IMR-90 (cell line): Measurements from ENCODE around the gene DCAF5. TPM values are rescaled to one million over a fixed set of nuclear protein-coding genes. Genes with fewer than 3 reads are reported as not detected.
"Not testable (repeated sequence)": the region's sequence is repeated elsewhere in the genome, so short reads cannot be mapped to it uniquely, and the experiment has no call there.

Experiments
- ATAC-seq: fragments of 200-7000 bp; cut with Tn5 transposase; 2 replicates; pipeline ENCODE4 v1.9.1; 2020; ENCODE audit warnings: low read depth, mild to moderate bottlenecking, moderate library complexity
- BruUV-seq: library from RNA; stranded (reverse); fragments of 400-500 nt; replicated peaks from 2 replicates; lab custom pipeline; 2021; lab: Mats Ljungman, UMichigan
- CTCF ChIA-PET: fragments of 300-600 bp; formaldehyde crosslinking; extraction: SDS; loops from one replicate; lab custom pipeline; 2021; ENCODE audit warnings: antibody characterized with exemption; lab: Yijun Ruan, JAX
- POLR2A ChIA-PET: fragments of 300-600 bp; sonication (Branson Sonifier 250); formaldehyde crosslinking; loops from one replicate; lab custom pipeline; 2022; ENCODE audit warnings: antibody characterized with exemption; ENCODE audit not compliant: unreplicated experiment; lab: Charles Lee
- DNase-seq: peaks from one replicate; pipeline ENCODE4 v3.0.0; 2013
- H2AFZ ChIP-seq: replicated peaks from 2 replicates; pipeline ENCODE3; 2013; ENCODE audit warnings: low read length, mild to moderate bottlenecking; ENCODE audit not compliant: poor library complexity
- H2AK5ac ChIP-seq: 2 replicates; pipeline ENCODE4 v1.6.1; 2013; ENCODE audit warnings: low read depth, low read length, inconsistent platforms
- H2AK9ac ChIP-seq: replicated peaks from 2 replicates; pipeline ENCODE3; 2013; ENCODE audit warnings: mild to moderate bottlenecking, low read depth, low read length, moderate library complexity; ENCODE audit not compliant: poor library complexity
- H2BK120ac ChIP-seq: 2 replicates; pipeline ENCODE4 v1.6.1; 2013; ENCODE audit warnings: low read depth, low read length, inconsistent platforms
- H2BK15ac ChIP-seq: 3 replicates; pipeline ENCODE4 v1.6.1; 2013; ENCODE audit warnings: low read depth, low read length, inconsistent platforms
- H2BK20ac ChIP-seq: 2 replicates; pipeline ENCODE4 v1.6.1; 2013; ENCODE audit warnings: low read depth, mild to moderate bottlenecking, inconsistent platforms, low read length, moderate library complexity
- H2BK5ac ChIP-seq: 2 replicates; pipeline ENCODE4 v1.6.1; 2013; ENCODE audit warnings: mild to moderate bottlenecking, low read depth, low read length, inconsistent platforms; ENCODE audit not compliant: poor library complexity, severe bottlenecking
- H3K14ac ChIP-seq: replicated peaks from 2 replicates; pipeline ENCODE4 v1.6.1; 2013; ENCODE audit warnings: low read depth, low read length, inconsistent platforms
- H3K18ac ChIP-seq: 2 replicates; pipeline ENCODE4 v1.6.1; 2013; ENCODE audit warnings: low read depth, low read length, control low read depth
- H3K23ac ChIP-seq: 2 replicates; pipeline ENCODE4 v1.6.1; 2013; ENCODE audit warnings: low read depth, low read length, inconsistent platforms
- H3K27ac ChIP-seq: 2 replicates; pipeline ENCODE4 v1.5.1; 2013; ENCODE audit warnings: mild to moderate bottlenecking, control low read depth, low read length; ENCODE audit not compliant: insufficient read depth
- H3K27me3 ChIP-seq: 2 replicates; pipeline ENCODE4 v1.6.1; 2013; ENCODE audit warnings: low read length; ENCODE audit not compliant: control insufficient read depth, insufficient read depth
- H3K36me3 ChIP-seq: 2 replicates; pipeline ENCODE4 v1.6.1; 2013; ENCODE audit warnings: low read length, mixed read lengths; ENCODE audit not compliant: control insufficient read depth, insufficient read depth
- H3K4ac ChIP-seq: 2 replicates; pipeline ENCODE4 v1.6.1; 2013; ENCODE audit warnings: low read depth, low read length, inconsistent platforms
- H3K4me1 ChIP-seq: 2 replicates; pipeline ENCODE4 v1.6.1; 2013; ENCODE audit warnings: low read length, mixed read lengths; ENCODE audit not compliant: control insufficient read depth, insufficient read depth
- H3K4me2 ChIP-seq: 2 replicates; pipeline ENCODE4 v1.6.1; 2013; ENCODE audit warnings: low read depth, mild to moderate bottlenecking, control low read depth, low read length, moderate library complexity
- H3K4me3 ChIP-seq: 2 replicates; pipeline ENCODE4 v1.5.1; 2013; ENCODE audit warnings: low read depth, mild to moderate bottlenecking, control low read depth, low read length, moderate library complexity; ENCODE audit not compliant: insufficient read depth
- H3K56ac ChIP-seq: 2 replicates; pipeline ENCODE4 v1.6.1; 2013; ENCODE audit warnings: low read length, inconsistent platforms; ENCODE audit not compliant: insufficient read depth; ENCODE audit errors: extremely low read depth
- H3K79me1 ChIP-seq, 2 experiments: 2 replicates each; pipeline ENCODE4 v1.6.1; 2013; ENCODE audit warnings: low read length in 2 of 2, inconsistent platforms in 1 of 2, low read depth in 1 of 2
- H3K9ac ChIP-seq: 2 replicates; pipeline ENCODE4 v1.6.1; 2013; ENCODE audit warnings: low read depth, low read length, control low read depth
- H3K9me1 ChIP-seq: 2 replicates; pipeline ENCODE4 v1.6.1; 2013; ENCODE audit warnings: low read length, inconsistent platforms; ENCODE audit not compliant: insufficient read depth
- H3K9me3 ChIP-seq: 2 replicates; pipeline ENCODE4 v1.6.1; 2013; ENCODE audit warnings: low read length; ENCODE audit not compliant: control insufficient read depth, insufficient read depth
- H4K20me1 ChIP-seq: 2 replicates; pipeline ENCODE4 v1.6.1; 2013; ENCODE audit warnings: low read length, inconsistent platforms; ENCODE audit not compliant: insufficient read depth
- H4K5ac ChIP-seq: 2 replicates; pipeline ENCODE4 v1.6.1; 2013; ENCODE audit warnings: mild to moderate bottlenecking, low read depth, low read length, control low read depth
- H4K8ac ChIP-seq, 2 experiments: 2 replicates each; pipeline ENCODE4 v1.6.1; 2013; ENCODE audit warnings: low read depth in 2 of 2, low read length in 2 of 2, control low read depth in 1 of 2, inconsistent platforms in 1 of 2
- H4K91ac ChIP-seq: 2 replicates; pipeline ENCODE4 v1.6.1; 2013; ENCODE audit warnings: low read depth, low read length, inconsistent platforms; ENCODE audit not compliant: insufficient read depth
- BHLHE40 ChIP-seq: fragments of 150-350 bp; IDR thresholded peaks from 2 replicates; pipeline ENCODE4 v1.6.1; 2016; ENCODE audit warnings: mild to moderate bottlenecking, low read depth, low read length
- MAZ ChIP-seq: IDR thresholded peaks from 2 replicates; pipeline ENCODE4 v1.6.1; 2012; ENCODE audit warnings: low read depth, mild to moderate bottlenecking, low read length, improper control_type of control experiment, moderate library complexity, borderline replicate concordance
- WGBS, 2 experiments: methylation state at CpG; one replicate each; pipeline versions ENCODE4 v1.1.5 to v1.1.7; 2013; ENCODE audit warnings: missing lambda C conversion rate in 2 of 2; ENCODE audit not compliant: insufficient read length in 1 of 2; ENCODE audit errors: extremely low coverage in 2 of 2; 5-methylcytosine and 5-hydroxymethylcytosine counted together
- dilution Hi-C: fragments of 300-500 bp; cut with HindIII; formaldehyde crosslinking; loops from one replicate; pipeline ENCODE4 v1.14.3; 2018; ENCODE audit warnings: low sequenced_read_pairs; ENCODE audit not compliant: unreplicated experiment
- in situ Hi-C: fragments of 300-500 bp; cut with MboI; formaldehyde crosslinking; loops from 3 replicates; pipeline ENCODE4 v1.14.3; 2019; ENCODE audit warnings: low sequenced_read_pairs, inconsistent platforms, mixed read lengths
- intact Hi-C: fragments of 100-400 bp; cut with micrococcal nuclease; formaldehyde crosslinking; loops from 2 replicates; pipeline ENCODE4 v1.10.0; 2022
- polyA plus RNA-seq, 3 experiments: library from polyadenylated mRNA; depleted of rRNA; stranded (reverse); fragments of >200 nt; gene quantifications; 2 replicates each; pipeline ENCODE4 v1.2.3, GENCODE V29; 2012; ENCODE audit warnings: low replicate concordance in 1 of 3
- total RNA-seq: library from RNA; depleted of rRNA; stranded (reverse); fragments of >200 nt; gene quantifications from 2 replicates; pipeline ENCODE4 v1.2.3, GENCODE V29; 2012

Gene DCAF5
- total and polyA plus RNA-seq, 2 of the 4 experiments (the other 2 are of a cell fraction): 17.6 to 30.4 TPM

DNA sequence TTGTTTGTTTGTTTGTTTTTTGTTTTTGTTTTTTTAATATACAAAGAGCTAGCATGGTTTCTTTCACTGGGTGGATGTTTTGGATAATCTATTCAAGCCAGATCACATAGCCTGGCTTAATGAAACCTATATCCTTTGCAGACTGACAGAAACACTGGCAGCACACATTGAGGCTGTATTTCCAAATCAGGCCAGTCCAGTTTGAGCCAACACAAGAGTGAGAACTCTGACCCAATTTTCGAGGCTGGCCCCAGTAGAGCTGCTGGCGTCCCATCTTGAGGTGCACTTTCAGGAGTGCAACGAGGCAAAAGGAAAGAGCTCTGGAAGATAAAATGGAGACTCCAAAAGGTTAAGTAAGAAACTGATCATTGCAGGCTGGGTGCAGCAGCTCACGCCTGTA lies 129.9 kb downstream of the DCAF5 start:
- Histone ChIP-seq H3K27ac (no peak overlapping the region), H3K4ac (no peak overlapping the region), H3K56ac (no peak overlapping the region), H3K4me1 (peaks cover 3% of the 10 kb centered on the region), H3K4me2 (no peak overlapping the region), H3K36me3 (no peaks in the 10 kb centered on the region), H3K9me3 (no peaks in the 10 kb centered on the region), H2BK15ac (no peak overlapping the region), H4K91ac (no peak overlapping the region), H3K23ac (no peak overlapping the region), H3K9me1 (no peaks in the 10 kb centered on the region), H2AFZ (no peak overlapping the region), H3K79me1 (no peaks in the 10 kb centered on the region), H3K27me3 (0 out of 2 replicates have a peak, but pooled peaks cover 2% of the 10 kb centered on the region), H2BK20ac (no peak overlapping the region), H3K9ac (no peak overlapping the region), H4K5ac (no peak overlapping the region), H3K4me3 (no peak overlapping the region), H2BK5ac (no peak overlapping the region), H3K14ac (no peak overlapping the region), H3K18ac (no peak overlapping the region), H4K20me1 (no peaks in the 10 kb centered on the region), H2AK5ac (no peak overlapping the region), H4K8ac (no peak overlapping the region), H2BK120ac (no peak overlapping the region), H2AK9ac (no peak overlapping the region)
- BruUV-seq: no TSS peak
- dilution Hi-C loops (no loop called here), intact Hi-C loops (no loop called here), in situ Hi-C loops (no loop called here)
- DNase-seq (no peak), ATAC-seq (no peak)
- TF ChIP-seq BHLHE40 (no peak), MAZ (no peak)
- CTCF ChIA-PET: interaction anchor here (0.6 to 2.1 kb wide), 2 partner anchors 10 to 37 kb away, joined by 4 to 6 read pairs; no protein-coding TSS in a partner anchor
- 80% methylated on average over 4 of the region's 4 CpGs; no CpG with 5 or more reads in 1 of the 2 experiments for WGBS, 2 experiments
- POLR2A ChIA-PET: no interaction called here

DNA sequence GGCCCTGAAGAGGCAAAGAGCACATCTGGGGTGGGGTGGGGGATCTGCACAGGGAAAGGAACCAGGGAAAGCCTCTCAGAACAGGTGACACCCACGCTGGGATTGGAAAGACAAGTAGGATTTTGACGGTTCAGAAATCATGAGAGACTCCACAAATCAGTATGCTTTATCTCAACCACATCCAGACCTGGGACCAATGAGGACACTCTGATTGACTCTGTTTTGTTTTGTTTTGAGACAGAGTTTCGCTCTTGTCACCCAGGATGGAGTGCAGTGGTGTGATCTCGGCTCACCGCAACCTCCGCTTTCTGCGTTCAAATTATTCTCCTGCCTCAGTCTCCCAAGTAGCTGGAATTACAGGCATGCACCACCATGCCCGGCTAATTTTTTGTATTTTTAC lies 130.8 kb downstream of the DCAF5 start:
- H2AK5ac ChIP-seq, H3K18ac ChIP-seq, H4K8ac ChIP-seq, H3K4me2 ChIP-seq, H3K23ac ChIP-seq, H2AK9ac ChIP-seq, DNase-seq, intact Hi-C loops, H2BK120ac ChIP-seq, H3K27me3 ChIP-seq, H3K14ac ChIP-seq, H3K4me1 ChIP-seq, H2BK20ac ChIP-seq, H2BK5ac ChIP-seq, in situ Hi-C loops, H4K91ac ChIP-seq, H3K36me3 ChIP-seq, POLR2A ChIA-PET, CTCF ChIA-PET, H3K56ac ChIP-seq, H4K5ac ChIP-seq, H3K9ac ChIP-seq, H4K20me1 ChIP-seq, H3K9me1 ChIP-seq, dilution Hi-C loops, ATAC-seq, H3K9me3 ChIP-seq, H3K79me1 ChIP-seq, H3K4ac ChIP-seq, H2BK15ac ChIP-seq, H3K4me3 ChIP-seq, BruUV-seq, H3K27ac ChIP-seq: not testable (repeated sequence)
- peak overlapping the region; percentile 58 for H2AFZ ChIP-seq
- WGBS, 2 experiments: no CpG with 5 or more reads among the region's 8 CpGs
